ENCODE results near the gene AKIRIN2. TPM values are rescaled to one million over a fixed set of nuclear protein-coding genes. Genes with fewer than 3 reads are reported as not detected.
A peak's percentile ranks its signal among the peaks of the same experiment; 100 is the strongest.

The AKIRIN2 gene
- total and polyA plus RNA-seq, 2 of the 13 experiments (the other 11 are each of a cell fraction or from before 2014, with no cell fraction given), result 15.6 to 23.4 TPM

GRCh38 chr6:87700397-87701343 lies 1.4 kb downstream of the AKIRIN2 start (continued):
- TF ChIP-seq THAP8 (CRISPR knock-in tag; IDR thresholded peaks at IDR 0.05; ENCODE audit: borderline replicate concordance), result no peak
- no peak for TF ChIP-seq YY1 (IDR thresholded peaks at IDR 0.05; ENCODE audit: insufficient read depth, insufficient replicate concordance, low read depth, low read length)
- TF ChIP-seq SRSF1 (optimal IDR thresholded peaks at IDR 0.05; ENCODE audit: low read depth, low read length), result no peak
- no peak for TF ChIP-seq ZBTB38 (CRISPR knock-in tag; IDR thresholded peaks at IDR 0.05)
- no peak for TF ChIP-seq ZNF292 (CRISPR knock-in tag; IDR thresholded peaks at IDR 0.05; ENCODE audit: borderline replicate concordance, low read depth)
- no peak for TF ChIP-seq RAD51 (IDR thresholded peaks at IDR 0.05; ENCODE audit: borderline replicate concordance)
- no peak for TF ChIP-seq ZNF724P (CRISPR knock-in tag; IDR thresholded peaks at IDR 0.05; ENCODE audit: borderline replicate concordance)
- no peak for TF ChIP-seq MZF1 (CRISPR knock-in tag; IDR thresholded peaks at IDR 0.05; ENCODE audit: borderline replicate concordance)
- no peak for TF ChIP-seq MATR3 (CRISPR knock-in tag; IDR thresholded peaks at IDR 0.05)
- TF ChIP-seq ZNF670 (CRISPR knock-in tag; IDR thresholded peaks at IDR 0.05; ENCODE audit: borderline replicate concordance), result no peak
- no peak for TF ChIP-seq ZNF563 (CRISPR knock-in tag; IDR thresholded peaks at IDR 0.05)
- no peak for TF ChIP-seq AFF4 (CRISPR knock-in tag; IDR thresholded peaks at IDR 0.05)
- TF ChIP-seq ZSCAN30 (CRISPR knock-in tag; IDR thresholded peaks at IDR 0.05), result no peak
- TF ChIP-seq ATM (IDR thresholded peaks at IDR 0.05; ENCODE audit: borderline replicate concordance), result no peak
- TF ChIP-seq ELF4 (CRISPR knock-in tag; IDR thresholded peaks at IDR 0.05; ENCODE audit: borderline replicate concordance), result no peak
- no peak for TF ChIP-seq ZNF740 (CRISPR knock-in tag; IDR thresholded peaks at IDR 0.05)
- no peak for TF ChIP-seq ZNF644 (CRISPR knock-in tag; IDR thresholded peaks at IDR 0.05; ENCODE audit: low read depth)
- TF ChIP-seq ZNF75D (CRISPR knock-in tag; IDR thresholded peaks at IDR 0.05; ENCODE audit: borderline replicate concordance), result no peak
- TF ChIP-seq FOXA1 (IDR thresholded peaks at IDR 0.05), result no peak
- 0 out of 2 replicates have a peak, but pooled peaks have one; percentile 6 for TF ChIP-seq FOXA1 (CRISPR knock-in tag; IDR thresholded peaks at IDR 0.05)
- no peak for TF ChIP-seq ZNF501 (CRISPR knock-in tag; IDR thresholded peaks at IDR 0.05)
- peak; percentile 88 for TF ChIP-seq ONECUT2 (CRISPR knock-in tag; IDR thresholded peaks at IDR 0.05)
- TF ChIP-seq SP140L (CRISPR knock-in tag; IDR thresholded peaks at IDR 0.05; ENCODE audit: borderline replicate concordance), result no peak
- TF ChIP-seq ZFYVE20 (CRISPR knock-in tag; IDR thresholded peaks at IDR 0.05; ENCODE audit: borderline replicate concordance, low read depth), result no peak
- no peak for TF ChIP-seq HNF4G (IDR thresholded peaks at IDR 0.05; ENCODE audit: borderline replicate concordance, low read depth, low read length)
- TF ChIP-seq HNF4G (CRISPR knock-in tag; IDR thresholded peaks at IDR 0.05; ENCODE audit: borderline replicate concordance, low read depth), result no peak
- TF ChIP-seq MEIS1 (CRISPR knock-in tag; IDR thresholded peaks at IDR 0.05; ENCODE audit: borderline replicate concordance), result no peak
